ENCODE measurements around the gene MRPS26.
"Not testable (repeated sequence)": the region's sequence is repeated elsewhere in the genome, so short reads cannot be mapped to it uniquely, and the experiment has no call there.

Gene MRPS26

DNA sequence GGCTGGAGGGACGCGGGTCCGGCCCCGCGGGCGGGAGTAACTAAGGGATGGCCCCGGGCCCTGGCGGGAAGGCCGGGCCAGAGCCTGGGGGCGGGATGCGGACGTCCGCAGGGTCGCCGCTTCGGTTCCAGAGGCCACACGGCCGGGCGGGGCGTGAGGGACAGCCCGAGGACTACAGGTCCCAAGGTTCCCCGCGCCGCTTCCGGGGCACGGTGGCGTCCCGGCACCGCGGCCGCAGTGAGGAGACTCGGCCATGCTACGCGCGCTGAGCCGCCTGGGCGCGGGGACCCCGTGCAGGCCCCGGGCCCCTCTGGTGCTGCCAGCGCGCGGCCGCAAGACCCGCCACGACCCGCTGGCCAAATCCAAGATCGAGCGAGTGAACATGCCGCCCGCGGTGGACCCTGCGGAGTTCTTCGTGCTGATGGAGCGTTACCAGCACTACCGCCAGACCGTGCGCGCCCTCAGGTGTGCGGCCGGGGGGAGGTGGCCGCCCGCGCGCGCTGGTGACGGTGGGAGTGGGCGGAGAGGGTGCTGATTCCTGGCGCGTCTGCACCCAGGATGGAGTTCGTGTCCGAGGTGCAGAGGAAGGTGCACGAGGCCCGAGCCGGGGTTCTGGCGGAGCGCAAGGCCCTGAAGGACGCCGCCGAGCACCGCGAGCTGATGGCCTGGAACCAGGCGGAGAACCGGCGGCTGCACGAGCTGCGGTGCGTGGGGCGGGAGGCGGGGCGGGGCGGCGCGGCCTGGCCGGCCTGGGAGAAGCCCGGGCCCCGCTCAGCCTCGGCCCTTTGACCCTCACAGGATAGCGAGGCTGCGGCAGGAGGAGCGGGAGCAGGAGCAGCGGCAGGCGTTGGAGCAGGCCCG is at the start of gene MRPS26:
TSS of gene MRPS26 (plus strand) at position 237 of the 861 bp plus-strand sequence. CDS start at position 254, 17 bp downstream.
- DNase-seq = peak; percentile 93

GRCh38 chr20:2998728-2999127 is 47.1 kb upstream of the MRPS26 start:
- DNase-seq = no peak

GRCh38 chr20:3000852-3001523 is 44.9 kb upstream of the MRPS26 start:
- DNase-seq = no peak

DNA sequence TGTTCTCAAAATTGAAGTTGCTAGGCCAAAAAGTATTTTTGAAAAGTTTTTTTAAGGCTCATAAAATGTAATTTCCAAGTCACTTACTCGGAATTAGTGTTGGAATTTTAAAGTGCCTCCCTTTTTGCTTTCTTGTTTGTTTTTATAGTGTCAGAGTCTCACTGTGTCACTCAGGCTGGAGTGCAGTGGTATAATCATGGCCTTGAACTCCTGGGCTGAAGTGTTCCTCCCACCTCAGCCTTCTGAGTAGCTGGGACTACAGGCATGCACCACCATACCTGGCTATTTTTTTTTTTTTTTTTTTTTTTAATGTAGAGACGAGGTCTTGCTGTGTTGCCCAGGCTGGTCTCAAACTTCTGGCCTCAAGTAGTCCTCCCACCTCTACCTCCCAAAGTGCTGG is 42.4 kb upstream of the MRPS26 start:
- DNase-seq = no peak

DNA sequence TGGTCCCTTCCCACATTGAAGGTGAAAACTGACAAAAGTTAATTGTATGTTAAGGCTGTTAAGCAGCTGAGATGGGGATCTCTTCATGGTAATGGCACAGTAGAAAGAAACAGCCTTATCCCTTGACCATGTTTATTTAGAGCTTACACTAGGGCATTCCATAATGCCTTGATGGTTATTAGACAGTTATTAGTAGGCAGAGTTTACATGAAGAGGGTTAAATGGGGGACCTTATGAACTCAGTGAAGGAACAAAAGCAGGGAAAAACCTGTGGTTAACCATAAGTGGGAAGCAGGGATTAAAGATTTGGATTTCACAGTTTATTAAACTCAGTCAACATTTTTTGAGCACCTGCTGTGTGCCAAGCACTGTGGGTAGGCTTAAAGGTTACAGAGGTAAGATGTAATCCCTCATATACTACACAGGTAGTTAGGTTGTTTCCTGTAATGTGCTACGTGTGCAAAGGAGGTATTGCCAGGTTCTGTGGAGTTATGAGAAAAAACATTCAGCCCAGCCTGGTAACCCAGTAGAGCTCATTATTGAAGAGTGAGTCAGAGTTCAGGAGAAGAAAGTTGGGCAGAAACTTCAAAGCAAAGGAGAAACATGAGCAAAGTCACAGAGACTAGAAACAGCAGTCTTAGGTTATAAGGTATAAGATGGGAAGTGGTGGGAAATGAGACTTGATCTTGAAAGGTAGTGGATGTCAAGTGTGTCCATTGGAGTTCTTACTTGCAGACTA is 34.7 kb upstream of the MRPS26 start:
- DNase-seq = no peak

- no peak for DNase-seq
Observed at GRCh38 chr20:3011752-3012151, 34.1 kb upstream of the MRPS26 start.

DNA sequence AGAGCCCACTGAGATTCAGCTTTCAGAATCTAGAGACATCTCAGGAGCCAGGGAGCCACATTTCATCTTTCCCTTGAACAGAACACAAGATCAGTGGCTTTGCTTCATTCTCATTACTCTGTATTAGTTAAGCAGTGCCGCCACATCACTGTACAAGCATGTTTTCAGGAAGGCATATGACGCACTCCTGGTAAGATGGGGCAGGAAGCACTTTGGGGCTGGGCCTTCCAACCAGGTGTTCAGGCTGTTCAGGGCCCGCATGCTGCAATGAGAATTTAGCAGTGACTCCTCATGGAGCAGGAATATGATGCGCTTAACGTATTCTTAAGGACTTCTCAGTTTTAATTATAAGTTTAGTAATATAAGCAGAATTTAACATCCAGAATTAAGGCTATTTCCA is 32.1 kb upstream of the MRPS26 start:
- no peak for DNase-seq

DNA sequence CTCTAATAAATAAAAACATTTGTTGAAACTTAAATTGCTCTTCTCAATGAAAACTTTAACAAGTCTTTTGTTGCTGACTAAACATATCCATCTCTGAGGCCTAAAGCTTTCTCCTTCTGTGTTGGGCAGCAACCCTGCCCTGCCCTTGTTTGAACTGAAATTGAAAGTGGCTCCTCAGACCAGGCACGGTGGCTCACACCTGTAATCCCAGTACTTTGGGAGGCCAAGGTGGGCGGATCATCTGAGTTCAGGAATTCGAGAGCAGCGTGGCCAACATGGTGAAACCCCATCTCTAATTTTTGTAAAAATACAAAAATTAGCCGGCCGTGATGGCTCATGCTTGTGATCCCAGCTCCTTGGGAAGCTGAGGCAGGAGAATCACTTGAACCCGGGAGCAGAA is 31.7 kb upstream of the MRPS26 start:
- no peak for DNase-seq

DNA sequence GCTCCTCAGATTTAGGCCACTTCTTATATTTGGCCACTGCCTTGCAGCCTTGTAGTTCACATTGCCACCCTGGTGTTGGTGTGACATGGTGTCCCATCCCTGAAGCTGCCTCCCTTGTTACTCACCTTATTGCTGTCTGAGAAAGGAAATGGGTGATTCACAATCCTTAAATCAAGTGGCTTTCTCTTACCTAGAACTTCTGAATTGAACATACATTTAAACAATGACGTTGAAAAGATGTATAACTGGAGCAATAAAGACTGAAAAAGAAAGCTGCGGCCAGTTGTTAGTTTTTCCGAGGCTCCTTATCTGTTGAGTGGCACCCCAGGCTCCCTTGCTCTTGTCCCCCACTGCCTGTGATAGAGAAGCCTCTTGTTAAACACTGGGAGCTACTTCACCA is 31.2 kb upstream of the MRPS26 start:
- DNase-seq = no peak

- not testable (repeated sequence) for DNase-seq
Observed at GRCh38 chr20:3015302-3015701, 30.6 kb upstream of the MRPS26 start.

DNA sequence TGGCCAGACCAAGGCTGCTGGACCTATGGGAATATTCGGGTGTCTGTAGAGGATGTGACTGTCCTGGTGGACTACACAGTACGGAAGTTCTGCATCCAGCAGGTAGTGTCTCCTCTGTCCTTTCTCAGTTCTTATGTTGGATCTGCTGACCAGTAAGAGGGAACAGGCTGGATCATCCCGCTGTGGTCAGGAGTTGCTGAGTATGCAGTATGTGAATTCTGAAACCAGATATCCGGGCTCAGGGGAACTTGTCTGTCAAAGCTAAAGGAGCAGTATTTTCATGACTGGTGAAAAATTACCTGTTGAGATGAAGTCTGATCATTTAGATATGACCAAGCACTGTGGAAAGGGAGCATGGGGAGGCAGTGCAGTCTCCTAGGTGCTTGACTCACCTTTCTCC is 24.5 kb upstream of the MRPS26 start:
- no peak for DNase-seq

DNA sequence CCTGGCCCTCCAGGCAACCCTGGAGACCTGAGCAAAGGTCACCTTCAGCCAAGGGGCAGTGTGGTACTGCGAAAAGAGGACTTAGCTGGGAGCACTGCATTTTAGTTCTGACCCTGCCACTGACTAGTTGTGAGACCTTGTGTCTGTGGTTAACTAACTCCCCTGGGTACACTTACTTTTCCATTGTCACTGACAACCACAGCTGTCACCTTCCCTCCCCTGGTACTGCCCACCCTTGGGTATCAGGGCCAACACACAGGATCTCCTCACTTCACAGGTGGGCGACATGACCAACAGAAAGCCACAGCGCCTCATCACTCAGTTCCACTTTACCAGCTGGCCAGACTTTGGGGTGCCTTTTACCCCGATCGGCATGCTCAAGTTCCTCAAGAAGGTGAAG is 24.1 kb upstream of the MRPS26 start:
- DNase-seq = no peak

- DNase-seq = not testable (repeated sequence)
Observed at GRCh38 chr20:3022559-3023490, 23.0 kb upstream of the MRPS26 start.

DNA sequence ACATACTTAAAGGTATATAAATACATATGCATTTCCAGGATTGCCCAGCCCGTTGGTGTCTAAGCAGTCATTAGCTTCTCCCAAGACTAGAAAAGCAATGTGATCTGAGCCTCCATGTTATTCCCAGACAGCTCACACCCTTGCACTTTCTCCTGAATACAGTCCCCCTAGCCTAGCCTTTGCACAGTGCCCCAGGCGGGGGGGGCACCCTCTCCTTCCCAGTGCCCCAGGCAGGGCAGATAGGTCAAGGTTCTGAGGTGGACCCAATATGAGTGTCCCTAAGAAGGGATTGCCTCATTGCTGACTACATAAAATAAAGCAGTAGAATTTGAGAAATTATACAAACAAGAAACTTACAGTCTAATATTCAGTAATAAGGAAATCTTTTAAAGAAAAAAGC is 17.9 kb upstream of the MRPS26 start:
- DNase-seq = no peak

- no peak for DNase-seq
Observed at GRCh38 chr20:3031524-3032147, 14.2 kb upstream of the MRPS26 start.

DNA sequence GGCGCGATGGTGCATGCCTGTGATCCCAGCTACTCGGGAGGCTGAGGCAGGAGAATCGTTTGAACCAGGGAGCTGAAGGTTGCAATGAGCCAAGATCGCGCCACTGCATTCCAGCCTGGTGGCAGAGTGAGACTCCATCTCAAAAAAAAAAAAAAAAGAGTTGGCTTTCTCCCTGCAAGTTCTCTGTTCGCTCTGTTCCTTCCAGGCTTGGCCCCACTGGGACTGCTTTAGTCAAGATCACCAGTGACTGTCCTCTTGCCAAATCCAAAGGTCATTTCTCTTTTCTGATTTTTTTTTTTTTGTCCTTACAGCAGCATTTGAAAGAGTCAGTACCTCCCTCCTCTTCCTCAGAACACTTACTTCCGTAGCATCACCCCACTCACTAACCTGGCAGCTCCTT is 13.2 kb upstream of the MRPS26 start:
- DNase-seq = no peak

DNA sequence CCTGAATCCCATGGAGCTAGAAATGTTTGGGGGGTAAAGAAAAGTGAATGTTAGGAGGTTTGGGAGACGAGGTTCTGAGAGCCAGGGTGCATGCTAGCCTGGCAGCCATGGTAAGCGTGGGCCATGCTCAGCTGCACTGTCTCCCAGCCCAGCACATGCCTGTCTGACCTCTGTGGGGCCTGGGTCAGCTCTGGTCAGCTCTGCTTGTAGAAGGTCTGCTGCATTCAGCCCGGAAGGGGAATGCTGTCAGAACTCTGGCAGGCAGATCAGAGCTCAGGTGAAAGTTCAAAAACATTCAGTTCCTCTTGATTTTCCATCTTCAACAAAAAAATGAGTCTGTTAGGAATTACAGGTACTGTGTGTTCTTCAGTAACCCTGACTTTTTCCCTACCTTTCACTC is 8.2 kb upstream of the MRPS26 start:
- no peak for DNase-seq

DNA sequence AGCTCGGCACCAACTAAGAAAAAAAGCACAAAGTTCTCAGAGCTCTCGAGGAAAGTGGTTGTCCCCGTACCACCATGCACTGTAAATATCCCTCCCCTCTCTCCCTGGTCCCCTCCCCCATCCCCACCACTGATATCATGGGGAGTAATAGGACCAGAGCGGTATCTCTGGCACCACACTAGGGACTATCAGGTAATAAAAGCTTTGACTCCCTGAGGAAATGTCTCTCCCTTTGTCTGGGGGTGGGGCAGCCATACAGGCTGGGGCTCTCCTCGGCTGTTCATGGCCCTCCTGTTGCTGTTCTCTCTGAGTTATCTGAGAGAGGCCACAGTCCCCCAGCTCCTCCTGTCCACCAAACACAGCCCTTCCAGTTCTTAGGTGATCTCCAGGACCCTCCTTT is 7.4 kb upstream of the MRPS26 start:
- no peak for DNase-seq

GRCh38 chr20:3039426-3039825 is 6.4 kb upstream of the MRPS26 start:
- no peak for DNase-seq

GRCh38 chr20:3040086-3040485 is 5.8 kb upstream of the MRPS26 start:
- DNase-seq = no peak

DNA sequence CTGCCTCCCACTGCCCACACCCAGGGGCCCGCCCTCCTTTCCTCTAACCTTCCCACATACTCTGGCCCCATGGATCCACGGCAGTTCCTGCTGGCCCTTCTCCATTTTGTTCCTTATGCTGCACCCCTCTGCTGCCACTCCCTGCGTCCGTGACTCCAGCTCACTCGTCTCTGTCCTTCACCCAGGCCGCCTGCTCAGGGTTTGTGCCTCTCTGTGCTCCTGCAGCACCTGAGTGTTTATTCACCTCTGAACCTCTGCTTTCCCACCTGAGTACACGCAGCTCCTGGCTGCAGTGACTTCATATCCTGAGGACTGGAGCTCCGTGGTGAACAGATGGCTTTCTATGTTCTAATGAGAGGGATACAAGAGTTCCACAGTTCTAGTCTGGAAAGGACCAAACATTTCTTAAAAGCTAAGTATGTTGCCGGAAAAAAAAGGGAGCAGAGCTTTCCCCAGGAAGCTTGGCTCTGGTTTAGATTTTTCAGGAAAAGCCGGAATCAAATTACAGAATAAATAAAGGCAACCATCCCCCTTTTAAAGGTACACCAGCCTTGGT is 3.9 kb upstream of the MRPS26 start:
- DNase-seq = peak; percentile 51

- DNase-seq = no peak
Observed at GRCh38 chr20:3042625-3043024, 3.2 kb upstream of the MRPS26 start.

Data from right forelimb (tissue), 1 donor.